PC-9 (cell line): ENCODE measurements around the gene ZC3H12A.

Experiments used
- CTCF ChIP-seq: fragments of 200-600 bp; sonication (generic); conservative IDR thresholded peaks from 2 replicates; pipeline ENCODE4 v1.6.1; 2017; ENCODE audit warnings: mixed run types, antibody characterized with exemption, mild to moderate bottlenecking, moderate library complexity
- EZH2 ChIP-seq: fragments of 200-600 bp; sonication (generic); IDR thresholded peaks from 2 replicates; pipeline ENCODE4 v1.8.0; 2017; ENCODE audit warnings: antibody characterized with exemption, low read depth

GRCh38 chr1:37481289-37482003, 7.1 kb downstream of the ZC3H12A start:
- TF ChIP-seq EZH2 = no peak
- TF ChIP-seq CTCF = no peak
